Neural cell (in vitro differentiated cells): ENCODE results near the gene VIPAS39. TPM values are rescaled to one million over a fixed set of nuclear protein-coding genes. Genes with fewer than 3 reads are reported as not detected.

Experiments used
- H2AFZ ChIP-seq: fragments of 200-600, 300-800 bp; sonication (generic), shearing (Covaris generic); 2 replicates; pipeline ENCODE4 v1.6.0; 2014; ENCODE audit warnings: low read depth, mild to moderate bottlenecking, antibody characterized with exemption, low read length, moderate library complexity
- H3F3A ChIP-seq: fragments of 200-600 bp; shearing (Covaris generic); 2 replicates; pipeline ENCODE4 v1.6.1; 2016; ENCODE audit warnings: mild to moderate bottlenecking, moderate library complexity, mixed read lengths, antibody characterized with exemption, low read length; ENCODE audit not compliant: insufficient read depth, poor library complexity, severe bottlenecking
- H3K27ac ChIP-seq: fragments of 200-600, 300-800 bp; sonication (generic), shearing (Covaris generic); 2 replicates; pipeline ENCODE4 v1.5.1; 2014; ENCODE audit warnings: mild to moderate bottlenecking, low read length, moderate library complexity
- H3K27me3 ChIP-seq: fragments of 300-800, 200-600 bp; sonication (generic), shearing (Covaris generic); 2 replicates; pipeline ENCODE4 v1.6.0; 2014; ENCODE audit warnings: mild to moderate bottlenecking, low read depth, low read length, moderate library complexity; ENCODE audit not compliant: insufficient read depth
- H3K36me3 ChIP-seq: fragments of 300-800, 200-600 bp; sonication (generic), shearing (Covaris generic); 2 replicates; pipeline ENCODE4 v1.5.1; 2014; ENCODE audit warnings: mild to moderate bottlenecking, antibody characterized with exemption, low read length, moderate library complexity; ENCODE audit not compliant: insufficient read depth
- H3K4me2 ChIP-seq: fragments of 300-800, 200-600 bp; sonication (generic), shearing (Covaris generic); 2 replicates; pipeline ENCODE4 v1.6.0; 2014; ENCODE audit warnings: mild to moderate bottlenecking, low read length
- H3K4me3 ChIP-seq: fragments of 300-800, 200-600 bp; sonication (generic), shearing (Covaris generic); 2 replicates; pipeline ENCODE4 v1.5.1; 2014; ENCODE audit warnings: mild to moderate bottlenecking, low read length, moderate library complexity
- H3K79me2 ChIP-seq: fragments of 200-600 bp; shearing (Covaris generic); replicated peaks from 2 replicates; pipeline ENCODE4 v1.6.0; 2014; ENCODE audit warnings: mild to moderate bottlenecking, low read length, moderate library complexity; ENCODE audit not compliant: insufficient read depth
- H3K9ac ChIP-seq: fragments of 300-800, 200-600 bp; sonication (generic), shearing (Covaris generic); 2 replicates; pipeline ENCODE4 v1.6.1; 2016; ENCODE audit warnings: mild to moderate bottlenecking, low read length, mixed read lengths
- H3K9me2 ChIP-seq: fragments of 200-600 bp; shearing (Covaris generic); 2 replicates; pipeline ENCODE4 v1.6.1; 2016; ENCODE audit warnings: mild to moderate bottlenecking, low read length, mixed read lengths; ENCODE audit not compliant: insufficient read depth
- H3K9me3 ChIP-seq: fragments of 200-600, 300-800 bp; sonication (generic), shearing (Covaris generic); 2 replicates; pipeline ENCODE4 v1.6.1; 2016; ENCODE audit warnings: mild to moderate bottlenecking, mixed run types, low read length, moderate library complexity, mixed read lengths
- H4K20me1 ChIP-seq: fragments of 200-600 bp; shearing (Covaris generic); 2 replicates; pipeline ENCODE4 v1.6.1; 2016; ENCODE audit warnings: mild to moderate bottlenecking, mixed run types; ENCODE audit not compliant: insufficient read depth
- EP300 ChIP-seq: fragments of 450-650 bp; conservative IDR thresholded peaks from 2 replicates; pipeline ENCODE4 v1.6.1; 2014; ENCODE audit warnings: antibody characterized with exemption, mild to moderate bottlenecking, moderate library complexity; ENCODE audit not compliant: poor library complexity, severe bottlenecking
- EZH2 ChIP-seq: fragments of 200-600, 300-800 bp; shearing (Covaris generic), sonication (generic); IDR thresholded peaks from 2 replicates; pipeline ENCODE4 v1.6.1; 2014; ENCODE audit warnings: antibody characterized with exemption, low read length, borderline replicate concordance, mild to moderate bottlenecking; ENCODE audit not compliant: insufficient read depth, poor library complexity, severe bottlenecking
- MXI1 ChIP-seq: fragments of 450-650 bp; conservative IDR thresholded peaks from 2 replicates; pipeline ENCODE4 v1.6.1; 2014; ENCODE audit warnings: antibody characterized with exemption, mild to moderate bottlenecking; ENCODE audit not compliant: poor library complexity, severe bottlenecking
- POLR2AphosphoS5 ChIP-seq: IDR thresholded peaks from 2 replicates; pipeline ENCODE4 v1.6.1; 2012
- RAD21 ChIP-seq: fragments of 450-650 bp; conservative IDR thresholded peaks from 2 replicates; pipeline ENCODE4 v1.6.1; 2014; ENCODE audit warnings: antibody characterized with exemption, mild to moderate bottlenecking, moderate library complexity
- SMC3 ChIP-seq: fragments of 450-650 bp; conservative IDR thresholded peaks from 2 replicates; pipeline ENCODE4 v1.6.1; 2014; ENCODE audit warnings: antibody characterized with exemption, mild to moderate bottlenecking, moderate library complexity; ENCODE audit not compliant: poor library complexity
- TAF1 ChIP-seq: IDR thresholded peaks from 2 replicates; pipeline ENCODE4 v1.6.1; 2012; ENCODE audit warnings: low read depth
- polyA plus RNA-seq: library from polyadenylated mRNA; depleted of rRNA; stranded (reverse); fragments of >200 nt; gene quantifications from 2 replicates; pipeline ENCODE4 v1.2.3, GENCODE V29; 2014
- TF ChIP-seq, protein P1 (sequence below): IDR thresholded peaks from 2 replicates; pipeline ENCODE4 v1.6.1; 2012; ENCODE audit warnings: borderline replicate concordance
- TF ChIP-seq, protein P2 (sequence below): fragments of 450-650 bp; IDR thresholded peaks from 2 replicates; pipeline ENCODE4 v1.5.1; 2014; ENCODE audit warnings: antibody characterized with exemption, mild to moderate bottlenecking, moderate library complexity; ENCODE audit not compliant: poor library complexity, severe bottlenecking

Gene VIPAS39
- polyA plus RNA-seq, 1 donor from 2014 or later: 39.5 TPM

DNA sequence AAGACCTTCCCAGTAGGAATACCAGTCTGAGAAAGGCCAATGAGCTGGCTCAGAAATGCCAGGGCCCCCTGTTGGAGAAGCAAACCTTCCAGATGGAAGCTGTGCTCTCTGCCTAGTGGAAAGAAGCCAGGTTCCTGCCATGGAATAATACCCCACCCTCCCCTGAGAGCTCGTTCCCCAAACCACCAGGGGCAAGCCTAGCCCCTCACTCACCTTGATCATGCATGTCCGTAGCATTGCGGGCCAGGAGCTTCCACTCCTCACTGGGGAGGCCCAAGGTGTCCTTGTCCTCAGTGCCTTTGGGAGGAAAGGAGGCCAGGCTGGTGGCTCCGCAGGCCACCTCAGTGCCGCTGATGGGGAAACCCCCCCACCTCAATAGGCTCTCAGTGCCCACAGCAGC, 20.6 kb upstream of the VIPAS39 start:
- Histone ChIP-seq H3K79me2 (no peaks in the 10 kb centered on the region), H2AFZ (no peak overlapping the region), H3K27ac (no peak overlapping the region), H3K4me3 (no peak overlapping the region), H3K9me2 (no peaks in the 10 kb centered on the region), H3K27me3 (no peaks in the 10 kb centered on the region), H4K20me1 (no peaks in the 10 kb centered on the region), H3F3A (no peaks in the 10 kb centered on the region), H3K9me3 (no peaks in the 10 kb centered on the region), H3K9ac (no peak overlapping the region), H3K36me3 (no peaks in the 10 kb centered on the region), H3K4me2 (no peak overlapping the region)
- TF ChIP-seq SMC3: no peak
- no peak for TF ChIP-seq EZH2
- TF ChIP-seq EP300: no peak
- no peak for TF ChIP-seq POLR2AphosphoS5
- TF ChIP-seq, protein P1, sequence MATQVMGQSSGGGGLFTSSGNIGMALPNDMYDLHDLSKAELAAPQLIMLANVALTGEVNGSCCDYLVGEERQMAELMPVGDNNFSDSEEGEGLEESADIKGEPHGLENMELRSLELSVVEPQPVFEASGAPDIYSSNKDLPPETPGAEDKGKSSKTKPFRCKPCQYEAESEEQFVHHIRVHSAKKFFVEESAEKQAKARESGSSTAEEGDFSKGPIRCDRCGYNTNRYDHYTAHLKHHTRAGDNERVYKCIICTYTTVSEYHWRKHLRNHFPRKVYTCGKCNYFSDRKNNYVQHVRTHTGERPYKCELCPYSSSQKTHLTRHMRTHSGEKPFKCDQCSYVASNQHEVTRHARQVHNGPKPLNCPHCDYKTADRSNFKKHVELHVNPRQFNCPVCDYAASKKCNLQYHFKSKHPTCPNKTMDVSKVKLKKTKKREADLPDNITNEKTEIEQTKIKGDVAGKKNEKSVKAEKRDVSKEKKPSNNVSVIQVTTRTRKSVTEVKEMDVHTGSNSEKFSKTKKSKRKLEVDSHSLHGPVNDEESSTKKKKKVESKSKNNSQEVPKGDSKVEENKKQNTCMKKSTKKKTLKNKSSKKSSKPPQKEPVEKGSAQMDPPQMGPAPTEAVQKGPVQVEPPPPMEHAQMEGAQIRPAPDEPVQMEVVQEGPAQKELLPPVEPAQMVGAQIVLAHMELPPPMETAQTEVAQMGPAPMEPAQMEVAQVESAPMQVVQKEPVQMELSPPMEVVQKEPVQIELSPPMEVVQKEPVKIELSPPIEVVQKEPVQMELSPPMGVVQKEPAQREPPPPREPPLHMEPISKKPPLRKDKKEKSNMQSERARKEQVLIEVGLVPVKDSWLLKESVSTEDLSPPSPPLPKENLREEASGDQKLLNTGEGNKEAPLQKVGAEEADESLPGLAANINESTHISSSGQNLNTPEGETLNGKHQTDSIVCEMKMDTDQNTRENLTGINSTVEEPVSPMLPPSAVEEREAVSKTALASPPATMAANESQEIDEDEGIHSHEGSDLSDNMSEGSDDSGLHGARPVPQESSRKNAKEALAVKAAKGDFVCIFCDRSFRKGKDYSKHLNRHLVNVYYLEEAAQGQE: no peak
- TF ChIP-seq, protein P2, sequence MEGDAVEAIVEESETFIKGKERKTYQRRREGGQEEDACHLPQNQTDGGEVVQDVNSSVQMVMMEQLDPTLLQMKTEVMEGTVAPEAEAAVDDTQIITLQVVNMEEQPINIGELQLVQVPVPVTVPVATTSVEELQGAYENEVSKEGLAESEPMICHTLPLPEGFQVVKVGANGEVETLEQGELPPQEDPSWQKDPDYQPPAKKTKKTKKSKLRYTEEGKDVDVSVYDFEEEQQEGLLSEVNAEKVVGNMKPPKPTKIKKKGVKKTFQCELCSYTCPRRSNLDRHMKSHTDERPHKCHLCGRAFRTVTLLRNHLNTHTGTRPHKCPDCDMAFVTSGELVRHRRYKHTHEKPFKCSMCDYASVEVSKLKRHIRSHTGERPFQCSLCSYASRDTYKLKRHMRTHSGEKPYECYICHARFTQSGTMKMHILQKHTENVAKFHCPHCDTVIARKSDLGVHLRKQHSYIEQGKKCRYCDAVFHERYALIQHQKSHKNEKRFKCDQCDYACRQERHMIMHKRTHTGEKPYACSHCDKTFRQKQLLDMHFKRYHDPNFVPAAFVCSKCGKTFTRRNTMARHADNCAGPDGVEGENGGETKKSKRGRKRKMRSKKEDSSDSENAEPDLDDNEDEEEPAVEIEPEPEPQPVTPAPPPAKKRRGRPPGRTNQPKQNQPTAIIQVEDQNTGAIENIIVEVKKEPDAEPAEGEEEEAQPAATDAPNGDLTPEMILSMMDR: no peak

DNA sequence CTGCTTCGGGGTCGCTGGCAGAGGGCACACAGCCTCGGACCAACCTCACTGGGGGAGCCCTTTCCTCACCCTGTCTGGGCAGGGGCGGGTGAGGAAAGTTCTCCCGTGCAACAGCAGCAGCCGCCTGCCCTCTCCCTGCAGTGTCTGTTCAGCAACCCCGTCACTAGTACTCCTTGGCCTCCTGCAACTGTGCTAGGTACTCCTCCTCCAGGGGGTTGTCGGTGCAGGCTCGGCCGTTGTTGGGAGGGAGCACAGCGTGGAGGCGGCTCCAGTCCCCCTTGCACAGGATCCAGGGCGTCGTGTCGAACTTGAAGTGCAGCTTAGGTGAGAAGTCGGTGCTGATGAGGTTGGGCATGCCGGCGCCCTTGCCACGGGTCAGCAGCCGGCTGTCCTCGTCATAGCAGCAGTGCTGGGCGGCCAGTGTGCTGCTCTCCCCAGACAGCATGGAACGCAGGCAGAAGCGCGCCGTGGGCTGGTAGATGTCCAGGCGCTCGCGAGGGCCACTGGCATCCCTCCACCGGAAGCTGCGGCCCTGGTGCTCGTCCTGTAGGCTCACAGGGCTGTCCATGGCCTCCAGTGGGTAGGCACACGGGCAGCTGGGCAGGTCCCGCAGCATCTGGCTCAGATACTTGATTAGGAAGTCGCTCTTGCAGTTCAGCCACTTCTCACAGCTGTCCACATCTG, 18.2 kb upstream of the VIPAS39 start:
- Histone ChIP-seq H3K4me2 (no peak overlapping the region), H3K79me2 (no peaks in the 10 kb centered on the region), H3K9me2 (no peaks in the 10 kb centered on the region), H3F3A (no peaks in the 10 kb centered on the region), H4K20me1 (no peaks in the 10 kb centered on the region), H2AFZ (no peak overlapping the region), H3K27ac (no peak overlapping the region), H3K9me3 (no peaks in the 10 kb centered on the region), H3K36me3 (no peaks in the 10 kb centered on the region), H3K4me3 (no peak overlapping the region), H3K27me3 (no peaks in the 10 kb centered on the region), H3K9ac (no peak overlapping the region)
- TF ChIP-seq, protein P2: no peak
- TF ChIP-seq EP300 (no peak), EZH2 (no peak), POLR2AphosphoS5 (no peak), SMC3 (no peak), TAF1 (no peak), RAD21 (no peak), MXI1 (no peak)
- TF ChIP-seq, protein P1: no peak
